K562 (cell line): ENCODE results near the gene KAZALD1. TPM values are rescaled to one million over a fixed set of nuclear protein-coding genes. Genes with fewer than 3 reads are reported as not detected.

Experiments used
- ATAC-seq: fragments of 200-7000 bp; cut with Tn5 transposase; 3 replicates; pipeline ENCODE4 v1.9.1; 2020; ENCODE audit warnings: moderate library complexity
- BruUV-seq: library from RNA; stranded (reverse); fragments of 400-500 nt; replicated peaks from 2 replicates; lab custom pipeline; 2021; lab: Mats Ljungman, UMichigan
- CTCF ChIA-PET: fragments of 300-600 bp; formaldehyde crosslinking; extraction: SDS; loops from one replicate; lab custom pipeline; 2021; ENCODE audit warnings: low intra/inter-chr PET ratio; lab: Yijun Ruan, JAX
- POLR2A ChIA-PET: fragments of 300-600, 350-650 bp; sonication (Branson Sonifier 250); formaldehyde crosslinking; extraction: SDS; loops from one replicate; lab custom pipeline; 2021; ENCODE audit warnings: antibody characterized with exemption, inconsistent platforms; lab: Yijun Ruan, JAX
- DNase-seq, 4 experiments: peaks; one replicate each; pipeline versions ENCODE4 v3.0.0 to v3.0.0-alpha.2; 2011 to 2018; ENCODE audit warnings: low spot score in 3 of 4, mixed read lengths in 3 of 4; ENCODE audit errors: extremely low read depth in 1 of 4
- FAIRE-seq: peaks from 2 replicates; lab custom pipeline; 2011; peaks lifted over from hg19 to GRCh38; lab: Jason Lieb, UNC
- H2AFZ ChIP-seq: 2 replicates; pipeline ENCODE4 v1.6.0; 2011; ENCODE audit warnings: low read depth, low read length, control low read depth, inconsistent platforms
- H3K27ac ChIP-seq: fragments of 200-600 bp; 3 replicates; pipeline ENCODE4 v1.8.0; 2011; ENCODE audit warnings: low read depth, mild to moderate bottlenecking, control low read depth, inconsistent platforms, low read length, moderate library complexity, mixed read lengths; ENCODE audit errors: extremely low read depth
- H3K27me3 ChIP-seq, 2 experiments: fragments of 300-600 bp in 1 of 2; 2 replicates in 1 of 2; 3 replicates in 1 of 2; pipeline versions ENCODE4 v1.6.0 to v1.8.0; 2011; ENCODE audit warnings: inconsistent platforms in 2 of 2, low read length in 2 of 2, mild to moderate bottlenecking in 1 of 2, mixed read lengths in 1 of 2, moderate library complexity in 1 of 2; ENCODE audit not compliant: control insufficient read depth in 2 of 2, insufficient read depth in 2 of 2
- H3K36me3 ChIP-seq: fragments of 300-600 bp; 3 replicates; pipeline ENCODE4 v1.8.0; 2011; ENCODE audit warnings: mild to moderate bottlenecking, low read length, inconsistent platforms; ENCODE audit not compliant: control insufficient read depth, insufficient read depth
- H3K4me1 ChIP-seq, 2 experiments: fragments of 200-600 bp in 1 of 2; replicated peaks in 1 of 2; 2 replicates in 1 of 2; 3 replicates in 1 of 2; pipeline versions ENCODE4 v1.5.1 to v1.8.0; 2011; ENCODE audit warnings: inconsistent platforms in 2 of 2, low read length in 2 of 2, mild to moderate bottlenecking in 1 of 2, mixed read lengths in 1 of 2, moderate library complexity in 1 of 2; ENCODE audit not compliant: control insufficient read depth in 2 of 2, insufficient read depth in 2 of 2
- H3K4me2 ChIP-seq: 2 replicates; pipeline ENCODE4 v1.6.1; 2011; ENCODE audit warnings: low read length, control low read depth, inconsistent platforms, mixed read lengths; ENCODE audit not compliant: insufficient read depth
- H3K4me3 ChIP-seq: fragments of 200-600 bp; sonication (generic), shearing (Covaris generic); 2 replicates; pipeline ENCODE4 v1.5.1; 2016; ENCODE audit warnings: control low read depth, inconsistent platforms
- H3K79me2 ChIP-seq: fragments of 200-600 bp; 3 replicates; pipeline ENCODE4 v1.8.0; 2011; ENCODE audit warnings: low read length, inconsistent platforms; ENCODE audit not compliant: control insufficient read depth, insufficient read depth
- H3K9ac ChIP-seq, 2 experiments: 2 replicates each; pipeline versions ENCODE4 v1.6.0 to v1.6.1; 2011; ENCODE audit warnings: low read depth in 2 of 2, low read length in 2 of 2, control low read depth in 1 of 2, inconsistent platforms in 1 of 2, mild to moderate bottlenecking in 1 of 2, mixed read lengths in 1 of 2; ENCODE audit not compliant: insufficient read depth in 1 of 2
- H3K9me1 ChIP-seq: one replicate; pipeline ENCODE4 v1.6.0; 2011; ENCODE audit warnings: inconsistent platforms, mild to moderate bottlenecking, low read length, moderate library complexity; ENCODE audit not compliant: control insufficient read depth, insufficient read depth
- H3K9me3 ChIP-seq: replicated peaks from 2 replicates; pipeline ENCODE4 v1.5.1; 2011; ENCODE audit warnings: low read depth, low read length, inconsistent platforms; ENCODE audit not compliant: control insufficient read depth, insufficient read depth
- H4K20me1 ChIP-seq: replicated peaks from 2 replicates; pipeline ENCODE4 v1.6.1; 2011; ENCODE audit warnings: low read length, inconsistent platforms, mixed read lengths; ENCODE audit not compliant: control insufficient read depth, insufficient read depth
- BRF1 ChIP-seq: IDR thresholded peaks from 3 replicates; pipeline ENCODE4 v1.6.1; 2011; ENCODE audit warnings: borderline replicate concordance, mild to moderate bottlenecking; ENCODE audit not compliant: insufficient read length; ENCODE audit errors: extremely low read depth
- CTBP1 ChIP-seq: fragments of 450-650 bp; IDR thresholded peaks from 2 replicates; pipeline ENCODE4 v1.6.1; 2016; ENCODE audit warnings: borderline replicate concordance
- ESRRB ChIP-seq: fragments of 250-450 bp; sonication (Bioruptor Pico); IDR thresholded peaks from 2 replicates; pipeline ENCODE4 v1.5.0; 2020; ENCODE audit warnings: mild to moderate bottlenecking, moderate library complexity, borderline replicate concordance
- MCM5 ChIP-seq: fragments of 450-650 bp; IDR thresholded peaks from 2 replicates; pipeline ENCODE4 v1.6.1; 2016; ENCODE audit warnings: low read depth
- RFX5 ChIP-seq: IDR thresholded peaks from 2 replicates; pipeline ENCODE4 v1.6.1; 2011; ENCODE audit warnings: low read depth, mild to moderate bottlenecking, improper control_type of control experiment, low read length
- TAF15 ChIP-seq: fragments of 200-400 bp; formaldehyde crosslinking; IDR thresholded peaks from 2 replicates; pipeline ENCODE4 v1.6.1; 2017; ENCODE audit warnings: mild to moderate bottlenecking, low read depth, low read length, moderate library complexity
- TEAD2 ChIP-seq: fragments of 450-650 bp; IDR thresholded peaks from 2 replicates; pipeline ENCODE4 v1.6.1; 2016; ENCODE audit warnings: missing genetic modification characterization, control low read depth, missing compliant biosample characterization
- ZBTB8A ChIP-seq: fragments of 450-650 bp; IDR thresholded peaks from 2 replicates; pipeline ENCODE4 v1.6.1; 2018; ENCODE audit warnings: mild to moderate bottlenecking, moderate library complexity; ENCODE audit not compliant: partially characterized antibody
- ZNF121 ChIP-seq: sonication (generic); formaldehyde crosslinking; conservative IDR thresholded peaks from 2 replicates; pipeline ENCODE4 v1.8.0; 2022; ENCODE audit warnings: missing genetic modification reagents
- ZNF445 ChIP-seq: fragments of 250-450 bp; sonication (Bioruptor Pico); IDR thresholded peaks from 2 replicates; pipeline ENCODE4 v1.4.0; 2020; ENCODE audit warnings: low read depth, mild to moderate bottlenecking, moderate library complexity
- ZNF644 ChIP-seq: fragments of 200-800 bp; sonication (Bioruptor generic); IDR thresholded peaks from 2 replicates; pipeline ENCODE4 v1.6.1; 2016; ENCODE audit warnings: low read depth, missing genetic modification characterization, missing compliant biosample characterization
- WGBS: fragments of 100-300 bp; shearing (Covaris generic); methylation state at CpG from one replicate; pipeline ENCODE4 v1.1.6; 2016; ENCODE audit warnings: low coverage, mixed read lengths; ENCODE audit not compliant: insufficient coverage; ENCODE audit errors: missing lambda C conversion rate; 5-methylcytosine and 5-hydroxymethylcytosine counted together
- in situ Hi-C: fragments of 300-500 bp; cut with MboI; formaldehyde crosslinking; loops from 4 replicates; pipeline ENCODE4 v1.15.0; 2018; ENCODE audit warnings: inconsistent platforms, mixed read lengths
- intact Hi-C: fragments of 100-400 bp; cut with micrococcal nuclease; formaldehyde crosslinking; loops from 2 replicates; pipeline ENCODE4 v1.14.2; 2022
- polyA plus RNA-seq, 8 experiments: library from polyadenylated mRNA; depleted of rRNA in 4 of 8; stranded (reverse) in 5 of 8; unstranded in 3 of 8; fragments of >200 nt; fragmentation: Nextera tagmentation in 2 of 8; fragmentation: Illumina TruSeq in 1 of 8; extraction: Ambion mirVana in 2 of 8; extraction: Trizol in 1 of 8; gene quantifications; 2 replicates each; pipeline versions ENCODE4 v1.2.1 to v1.2.3, GENCODE V29; 2011 to 2014; ENCODE audit warnings: inconsistent platforms in 1 of 8, missing spikeins in 1 of 8
- total RNA-seq, 7 experiments: library from RNA; depleted of rRNA in 6 of 7; stranded (reverse); fragments of >200 nt in 6 of 7; fragmentation: Illumina TruSeq in 2 of 7; extraction: Trizol in 2 of 7; gene quantifications; 2 replicates each; pipeline versions ENCODE4 v1.2.1 to v1.2.3, GENCODE V29; 2011 to 2021; ENCODE audit warnings: low replicate concordance in 1 of 7
- TF ChIP-seq, protein P1 (sequence below), 2 experiments: IDR thresholded peaks; 2 replicates each; pipeline ENCODE4 v1.6.1; 2011; ENCODE audit warnings: borderline replicate concordance in 1 of 2, control low read depth in 1 of 2, low read depth in 1 of 2, low read length in 1 of 2, mild to moderate bottlenecking in 1 of 2, mixed read lengths in 1 of 2, moderate library complexity in 1 of 2; ENCODE audit not compliant: insufficient read depth in 1 of 2, insufficient read length in 1 of 2, poor library complexity in 1 of 2, severe bottlenecking in 1 of 2; ENCODE audit errors: extremely low read depth in 1 of 2
- TF ChIP-seq, protein P2 (sequence below): fragments of 150-350 bp; conservative IDR thresholded peaks from 2 replicates; pipeline ENCODE4 v1.6.1; 2014; ENCODE audit warnings: low read length

Gene KAZALD1
- total and polyA plus RNA-seq, 9 of the 15 experiments (the other 6 are each of a cell fraction or from before 2014, with no cell fraction given): 0.15 to 10.0 (median 4.9) TPM

DNA sequence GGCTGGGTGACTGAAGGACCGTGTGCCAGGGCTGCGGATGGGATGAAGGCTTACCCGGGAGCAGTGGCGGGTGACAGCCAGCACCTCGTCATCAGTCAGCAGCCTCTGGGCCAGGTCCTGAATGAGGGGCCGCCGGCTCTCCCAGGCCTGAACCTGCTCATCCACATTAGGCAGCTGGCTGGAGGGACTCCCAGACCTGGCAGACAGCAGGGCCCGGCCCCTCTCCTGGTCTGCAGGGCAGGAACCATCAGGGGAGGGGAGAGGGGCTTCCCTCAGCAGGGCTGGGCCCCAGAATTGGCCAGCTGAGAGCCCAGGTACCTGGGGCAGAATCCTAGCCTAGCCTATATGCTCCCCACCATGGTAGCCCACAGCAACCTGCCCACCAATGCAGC, 46.2 kb upstream of the KAZALD1 start (continued):
- no peak for TF ChIP-seq MCM5
- no peak for TF ChIP-seq BRF1
- TF ChIP-seq, protein P1, sequence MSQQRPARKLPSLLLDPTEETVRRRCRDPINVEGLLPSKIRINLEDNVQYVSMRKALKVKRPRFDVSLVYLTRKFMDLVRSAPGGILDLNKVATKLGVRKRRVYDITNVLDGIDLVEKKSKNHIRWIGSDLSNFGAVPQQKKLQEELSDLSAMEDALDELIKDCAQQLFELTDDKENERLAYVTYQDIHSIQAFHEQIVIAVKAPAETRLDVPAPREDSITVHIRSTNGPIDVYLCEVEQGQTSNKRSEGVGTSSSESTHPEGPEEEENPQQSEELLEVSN (IDR thresholded peaks at IDR 0.05; ENCODE audit: borderline replicate concordance in 1 of 2, extremely low read depth in 1 of 2, insufficient read depth in 1 of 2, insufficient read length in 1 of 2, low read depth in 1 of 2, low read length in 1 of 2, poor library complexity in 1 of 2, severe bottlenecking in 1 of 2): no peak

DNA sequence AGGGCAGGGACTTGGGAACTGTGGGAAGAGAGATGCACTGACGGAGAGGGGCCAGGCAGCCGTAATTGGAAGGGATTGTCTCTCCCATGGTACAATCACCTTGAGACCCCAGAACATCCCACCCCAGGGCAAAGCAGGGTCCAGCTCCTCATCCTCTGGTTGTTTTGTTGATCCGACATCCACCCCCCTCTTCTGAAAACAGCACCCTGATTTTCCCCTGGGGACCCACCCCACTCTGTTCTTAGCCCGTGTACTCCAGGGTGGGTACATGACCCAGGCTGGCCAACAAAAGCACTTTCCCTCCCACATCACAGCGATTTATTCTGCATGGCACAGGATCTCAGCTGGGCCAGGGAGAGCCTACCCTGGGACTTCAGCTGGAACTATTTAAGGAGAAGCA, 45.0 kb upstream of the KAZALD1 start:
- intact Hi-C loops: loop anchor here (10.0 kb wide), 1 partner anchor 48 kb away; the partner anchor contains the start of gene KAZALD1
- POLR2A ChIA-PET: interaction anchor here (0.6 to 0.8 kb wide), 2 partner anchors 44 to 1899 kb away, joined by 3 read pairs; no protein-coding TSS in a partner anchor

More for the DNA sequence above, 45.0 kb upstream of the KAZALD1 start:
- no peaks in the 10 kb centered on the region for H3K27me3 ChIP-seq
- H3K9me3 ChIP-seq: no peaks in the 10 kb centered on the region
- no peak for TF ChIP-seq TAF15
- no peak for TF ChIP-seq ZNF644
- TF ChIP-seq ZNF445 (CRISPR knock-in tag): no peak
- TF ChIP-seq ZNF121 (CRISPR knock-in tag): no peak
- no peak for TF ChIP-seq TEAD2
- TF ChIP-seq, protein P2, sequence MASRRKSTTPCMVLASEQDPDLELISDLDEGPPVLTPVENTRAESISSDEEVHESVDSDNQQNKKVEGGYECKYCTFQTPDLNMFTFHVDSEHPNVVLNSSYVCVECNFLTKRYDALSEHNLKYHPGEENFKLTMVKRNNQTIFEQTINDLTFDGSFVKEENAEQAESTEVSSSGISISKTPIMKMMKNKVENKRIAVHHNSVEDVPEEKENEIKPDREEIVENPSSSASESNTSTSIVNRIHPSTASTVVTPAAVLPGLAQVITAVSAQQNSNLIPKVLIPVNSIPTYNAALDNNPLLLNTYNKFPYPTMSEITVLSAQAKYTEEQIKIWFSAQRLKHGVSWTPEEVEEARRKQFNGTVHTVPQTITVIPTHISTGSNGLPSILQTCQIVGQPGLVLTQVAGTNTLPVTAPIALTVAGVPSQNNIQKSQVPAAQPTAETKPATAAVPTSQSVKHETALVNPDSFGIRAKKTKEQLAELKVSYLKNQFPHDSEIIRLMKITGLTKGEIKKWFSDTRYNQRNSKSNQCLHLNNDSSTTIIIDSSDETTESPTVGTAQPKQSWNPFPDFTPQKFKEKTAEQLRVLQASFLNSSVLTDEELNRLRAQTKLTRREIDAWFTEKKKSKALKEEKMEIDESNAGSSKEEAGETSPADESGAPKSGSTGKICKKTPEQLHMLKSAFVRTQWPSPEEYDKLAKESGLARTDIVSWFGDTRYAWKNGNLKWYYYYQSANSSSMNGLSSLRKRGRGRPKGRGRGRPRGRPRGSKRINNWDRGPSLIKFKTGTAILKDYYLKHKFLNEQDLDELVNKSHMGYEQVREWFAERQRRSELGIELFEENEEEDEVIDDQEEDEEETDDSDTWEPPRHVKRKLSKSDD: no peak
- no peak for TF ChIP-seq RFX5
- no peak for TF ChIP-seq ESRRB (CRISPR knock-in tag)
- TF ChIP-seq CTBP1: no peak
- no peak for TF ChIP-seq ZBTB8A
- H3K9ac ChIP-seq: no peak overlapping the region
- CTCF ChIA-PET: no interaction called here
- DNase-seq (no peak), ATAC-seq (no peak), FAIRE-seq (no peak)
- H3K79me2 ChIP-seq: no peaks in the 10 kb centered on the region
- no peak overlapping the region for H3K4me2 ChIP-seq
- H3K4me3 ChIP-seq: no peak overlapping the region
- no TSS peak for BruUV-seq
- H3K27ac ChIP-seq: no peak overlapping the region
- 25% methylated on average over 4 of the region's 5 CpGs for WGBS
- H4K20me1 ChIP-seq: no peaks in the 10 kb centered on the region
- H3K36me3 ChIP-seq: no peaks in the 10 kb centered on the region
- H3K9me1 ChIP-seq: no peaks in the 10 kb centered on the region
- no peak overlapping the region for H2AFZ ChIP-seq
- in situ Hi-C loops: loop anchor here (10.0 kb wide), 1 partner anchor 462 kb away; no protein-coding TSS in a partner anchor
- H3K4me1 ChIP-seq: peaks cover 8 to 21% of the 10 kb centered on the region in 2 experiments; a peak in 4 of 5 replicates
